HS-5 (cell line): ENCODE results near the gene OR2H1.
"Not testable (repeated sequence)": the region's sequence is repeated elsewhere in the genome, so short reads cannot be mapped to it uniquely, and the experiment has no call there.

Source experiments
- DNase-seq: peaks from one replicate; pipeline ENCODE4 v3.0.0-alpha.2; 2012; ENCODE audit warnings: low read depth

OR2H1 gene

DNA sequence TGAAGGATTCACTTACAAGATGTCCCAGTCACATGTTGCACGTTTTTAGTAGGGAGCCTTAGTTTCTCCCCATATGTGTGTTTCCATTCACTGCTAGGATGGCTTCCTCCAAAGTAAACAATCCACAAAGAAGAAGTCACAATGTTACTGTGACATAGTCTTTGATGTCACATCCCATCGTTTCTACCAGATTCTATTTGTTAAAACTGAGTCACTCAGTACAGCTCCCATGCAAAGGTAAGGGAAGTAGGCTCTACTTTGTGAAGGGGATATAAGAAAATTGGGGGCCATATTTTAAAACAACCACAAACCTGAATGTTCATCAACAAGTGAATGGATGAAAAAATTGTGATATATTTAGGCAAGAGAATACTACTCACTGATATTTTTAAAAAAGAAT is at the start of gene OR2H1, which contains the start of gene OR11A1:
OR2H1 (plus strand) TSS at position 185 of the 400 bp plus-strand sequence. CDS start 4,615 bp downstream, outside the sequence.
OR11A1 (minus strand) TSS at position 101 of the 400 bp plus-strand sequence. CDS start 29,430 bp downstream, outside the sequence.
- no peak for DNase-seq

DNA sequence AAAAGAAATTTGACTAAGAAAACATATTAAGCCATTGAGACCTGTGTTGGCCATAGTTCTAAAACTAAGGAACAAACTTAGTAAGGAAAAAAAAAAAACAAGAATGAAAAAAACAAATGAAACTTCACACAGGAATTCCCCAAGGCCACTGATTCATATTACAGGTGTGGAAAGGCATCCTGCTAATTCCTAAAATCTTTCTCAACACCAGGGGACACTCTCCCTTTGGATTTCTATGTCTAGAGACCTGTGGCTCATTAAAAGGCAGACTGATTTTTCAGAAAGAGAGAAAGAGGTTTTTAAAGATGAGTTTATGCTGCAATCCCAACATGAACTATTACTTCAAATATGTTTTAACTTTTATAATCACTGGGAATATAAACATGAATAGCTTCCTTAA is 42.4 kb upstream of the OR2H1 start, which contains the start of gene OR12D1:
OR12D1 (plus strand) TSS at position 341 of the 400 bp plus-strand sequence.
- DNase-seq, result no peak

DNA sequence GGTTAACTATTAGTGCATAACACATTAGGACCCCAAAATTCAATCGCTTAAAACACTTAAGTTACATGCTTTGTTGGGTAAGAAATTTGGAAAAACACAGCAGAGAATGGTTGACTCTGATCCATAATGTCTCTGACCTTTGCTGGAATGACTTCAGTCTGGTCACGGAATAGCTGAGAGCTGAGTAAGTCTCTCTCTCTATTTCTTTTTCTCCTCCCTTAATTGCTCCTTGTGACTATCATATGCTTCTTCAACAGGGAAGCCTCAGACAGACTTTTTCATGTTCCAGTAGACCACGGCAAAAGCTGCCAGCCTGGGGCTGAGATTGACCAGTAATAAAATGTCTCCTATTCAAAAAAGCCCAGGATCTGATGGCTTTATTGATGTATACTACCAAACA is 37.4 kb upstream of the OR2H1 start:
- peak; percentile 40 for DNase-seq

DNA sequence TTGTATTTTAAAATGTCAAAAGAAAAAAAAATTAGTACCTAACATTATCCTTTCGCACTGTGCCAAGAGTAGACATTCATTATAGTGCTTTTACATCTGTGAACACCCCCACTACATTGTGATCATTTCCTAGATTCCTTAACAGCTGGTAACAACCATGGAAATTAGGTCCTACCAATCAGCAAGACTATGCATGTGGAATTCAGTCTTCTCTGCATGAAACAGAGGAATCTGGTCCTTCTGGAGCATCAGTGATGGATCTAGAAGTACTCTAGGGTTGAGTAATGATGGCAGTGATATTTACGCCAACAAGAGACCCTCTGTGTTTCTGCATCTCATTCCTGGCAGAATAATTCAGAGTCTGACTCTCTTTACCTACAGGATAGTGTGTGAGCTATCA is 32.8 kb upstream of the OR2H1 start:
- DNase-seq, result no peak

DNA sequence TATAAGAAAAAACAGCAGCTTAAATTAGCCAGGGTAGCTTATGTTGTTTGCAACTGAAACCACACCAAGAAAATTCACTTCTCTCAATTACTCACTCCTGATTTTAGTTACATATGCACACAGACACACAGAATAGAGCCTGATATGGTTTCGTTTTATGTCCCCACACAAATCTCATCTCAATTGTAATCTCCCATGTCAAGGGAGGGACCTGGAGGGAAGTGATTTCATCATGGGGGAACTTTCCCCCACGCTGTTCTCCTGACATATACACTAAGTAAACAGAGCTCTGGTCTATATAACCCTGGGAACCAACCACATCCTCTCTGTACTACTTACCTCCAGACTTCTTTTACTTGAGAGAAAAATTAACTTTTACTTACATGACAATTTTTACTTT is 32.4 kb upstream of the OR2H1 start:
- no peak for DNase-seq

DNA sequence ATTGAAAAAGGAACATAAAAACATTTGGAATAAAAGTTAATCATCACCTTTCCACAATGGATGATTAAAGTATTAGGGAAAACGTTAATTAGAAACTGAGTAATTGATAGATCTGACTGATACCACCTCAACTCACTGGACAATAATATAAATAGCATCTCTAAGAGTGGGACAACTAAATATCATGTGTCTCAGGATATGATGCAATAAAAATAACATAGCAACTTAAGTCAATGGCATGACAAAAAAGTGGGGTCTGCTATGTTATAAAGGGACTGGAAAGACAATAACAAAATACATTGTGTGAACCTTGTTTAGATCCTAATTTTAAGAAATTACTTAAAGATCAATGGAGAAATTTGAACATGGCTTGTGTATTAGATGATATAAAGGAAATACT is 31.9 kb upstream of the OR2H1 start:
- DNase-seq, result no peak

DNA sequence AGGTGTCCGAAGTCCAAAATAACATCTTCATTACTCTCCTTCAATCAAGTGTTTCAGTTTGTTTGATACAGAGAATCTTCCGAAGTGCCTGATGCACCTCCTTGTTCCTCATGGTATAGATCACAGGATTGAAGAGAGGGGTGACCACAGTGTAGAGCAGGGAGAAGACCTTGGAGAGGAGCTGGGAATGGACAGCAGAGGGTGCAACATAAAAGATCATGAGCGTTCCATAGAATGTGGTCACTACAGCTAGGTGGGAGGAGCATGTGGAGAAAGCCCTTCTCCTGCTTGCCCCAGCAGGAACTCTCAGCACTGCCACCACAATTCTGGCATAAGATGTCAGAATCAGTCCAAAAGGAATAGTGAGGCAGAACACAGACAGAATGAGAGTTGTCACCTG is 30.3 kb upstream of the OR2H1 start:
- no peak for DNase-seq

DNA sequence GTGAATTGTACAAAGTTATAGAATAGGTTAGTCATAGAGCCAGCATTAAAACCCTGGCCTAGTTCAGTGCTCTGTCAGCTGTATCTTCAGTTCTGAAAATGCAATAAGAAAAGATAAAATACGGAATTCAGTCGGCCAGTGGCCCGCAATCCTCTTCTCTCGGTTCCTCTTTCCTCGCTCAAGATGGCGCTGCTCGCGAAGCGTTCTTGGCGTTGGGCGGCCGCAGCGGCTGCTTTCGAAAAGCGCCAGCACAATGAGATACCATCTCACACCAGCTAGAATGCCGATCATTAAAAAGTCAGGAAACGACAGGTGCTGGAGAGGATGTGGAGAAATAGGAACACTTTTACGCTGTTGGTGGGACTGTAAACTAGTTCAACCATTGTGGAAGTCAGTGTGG is 20.2 kb upstream of the OR2H1 start:
- DNase-seq, result not testable (repeated sequence)

DNA sequence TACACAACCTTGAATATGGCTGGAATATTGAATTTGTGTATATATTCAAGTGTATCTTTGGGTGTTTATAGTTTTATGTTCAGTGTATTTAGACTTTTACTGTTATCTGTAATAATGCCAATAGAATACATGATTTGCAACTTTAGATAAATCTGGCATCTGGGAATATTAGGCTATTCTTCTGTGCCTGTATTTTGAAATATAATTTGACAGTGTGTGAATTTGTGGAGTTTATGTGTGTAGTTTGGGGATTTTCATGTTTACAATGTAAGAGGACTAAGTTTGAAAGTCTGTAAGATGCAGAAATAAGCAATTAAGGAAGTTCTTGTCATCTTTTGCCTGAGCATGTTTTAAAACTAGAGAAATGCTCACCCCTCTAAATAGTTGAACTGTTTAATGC is 17.9 kb upstream of the OR2H1 start, which contains the start of gene OR10C1:
OR10C1 (plus strand) TSS at position 301 of the 400 bp plus-strand sequence. CDS start 710 bp downstream, outside the sequence.
- no peak for DNase-seq

DNA sequence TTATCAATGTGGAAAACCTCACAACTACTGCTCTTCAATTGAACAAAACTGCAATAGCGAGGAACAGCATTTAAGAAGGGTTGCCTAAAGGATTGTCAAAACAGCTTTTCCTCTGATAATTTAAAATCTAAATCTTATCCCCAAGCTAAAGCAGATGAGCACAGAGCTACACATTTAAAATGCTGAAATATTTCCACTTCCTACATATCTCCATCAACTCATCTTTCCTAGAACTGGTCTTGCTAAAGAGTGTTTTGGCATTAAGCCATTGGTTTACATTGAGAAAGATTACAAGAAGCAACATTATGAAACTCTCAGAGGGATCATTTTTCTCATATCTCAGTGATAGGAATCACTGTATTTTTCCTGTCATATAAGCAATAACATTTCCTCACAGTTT is 14.2 kb upstream of the OR2H1 start:
- no peak for DNase-seq

DNA sequence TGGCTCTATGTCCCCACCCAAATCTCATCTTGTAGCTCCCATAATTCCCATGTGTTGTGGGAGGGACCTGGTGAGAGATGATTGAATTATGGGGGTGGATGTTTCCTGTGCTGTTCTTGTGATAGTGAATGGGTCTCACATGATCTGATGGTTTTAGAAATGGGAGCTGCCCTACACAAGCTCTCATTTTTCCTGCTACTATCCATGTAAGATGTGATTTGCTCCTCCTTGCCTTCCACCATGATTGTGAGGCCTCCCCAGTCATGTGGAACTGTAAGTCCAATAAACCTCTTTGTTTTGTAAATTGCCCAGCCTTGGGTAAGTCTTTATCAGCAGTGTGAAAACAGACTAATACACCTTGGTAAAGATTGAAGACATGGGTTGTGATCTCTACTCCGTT is 12.9 kb upstream of the OR2H1 start:
- not testable (repeated sequence) for DNase-seq

DNA sequence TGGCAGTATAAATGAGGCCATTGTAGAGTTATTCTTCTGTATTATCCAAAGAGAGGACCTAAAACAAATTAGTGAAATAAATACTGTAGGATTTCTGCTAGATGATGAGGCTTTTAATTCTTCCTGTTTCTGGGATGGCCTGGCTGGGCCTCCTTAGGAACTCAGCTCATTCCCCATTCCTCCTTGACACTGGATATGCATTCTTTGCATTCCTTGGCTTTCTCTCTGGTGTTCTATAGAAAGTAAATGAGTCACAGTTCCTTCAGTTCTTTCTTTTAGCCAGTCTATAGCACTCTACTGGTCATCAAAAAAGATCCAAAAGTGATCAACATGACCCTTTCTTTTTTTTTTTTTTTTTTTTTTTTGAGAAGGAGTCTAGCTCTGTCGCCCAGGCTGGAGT is 9.3 kb upstream of the OR2H1 start:
- DNase-seq, result peak; percentile 82

DNA sequence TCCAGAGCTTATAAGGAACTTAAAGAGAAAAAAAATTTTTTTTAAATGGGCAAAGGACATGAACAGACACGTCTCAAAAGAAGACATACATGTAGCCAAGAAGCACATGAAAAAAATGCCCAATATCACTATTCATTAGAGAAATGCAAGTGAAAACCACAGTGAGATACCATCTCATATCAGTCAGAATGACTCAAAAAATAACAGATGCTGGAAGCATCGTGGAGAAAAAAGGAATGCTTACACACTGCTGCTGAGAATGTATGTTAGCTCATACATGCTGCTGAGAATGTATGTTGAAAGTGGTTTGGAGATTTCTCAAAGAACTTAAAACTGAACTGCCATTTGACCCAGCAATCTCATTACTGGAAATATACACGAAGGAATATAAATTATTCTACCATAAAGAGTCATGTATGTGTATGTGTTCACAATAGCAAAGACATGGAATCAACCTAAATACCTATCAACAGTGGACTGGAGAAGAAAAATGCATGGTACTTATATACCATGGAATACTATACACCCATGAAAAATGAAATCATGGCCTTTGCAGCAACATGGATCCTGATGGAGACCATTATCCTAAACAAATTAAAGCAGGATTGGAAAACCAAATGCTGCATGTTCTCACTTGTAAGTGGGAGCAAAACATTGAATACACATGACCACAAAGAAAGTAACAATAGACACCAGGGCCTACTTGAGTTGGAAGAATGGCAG is 5.3 kb upstream of the OR2H1 start:
- peak; percentile 84 for DNase-seq

DNA sequence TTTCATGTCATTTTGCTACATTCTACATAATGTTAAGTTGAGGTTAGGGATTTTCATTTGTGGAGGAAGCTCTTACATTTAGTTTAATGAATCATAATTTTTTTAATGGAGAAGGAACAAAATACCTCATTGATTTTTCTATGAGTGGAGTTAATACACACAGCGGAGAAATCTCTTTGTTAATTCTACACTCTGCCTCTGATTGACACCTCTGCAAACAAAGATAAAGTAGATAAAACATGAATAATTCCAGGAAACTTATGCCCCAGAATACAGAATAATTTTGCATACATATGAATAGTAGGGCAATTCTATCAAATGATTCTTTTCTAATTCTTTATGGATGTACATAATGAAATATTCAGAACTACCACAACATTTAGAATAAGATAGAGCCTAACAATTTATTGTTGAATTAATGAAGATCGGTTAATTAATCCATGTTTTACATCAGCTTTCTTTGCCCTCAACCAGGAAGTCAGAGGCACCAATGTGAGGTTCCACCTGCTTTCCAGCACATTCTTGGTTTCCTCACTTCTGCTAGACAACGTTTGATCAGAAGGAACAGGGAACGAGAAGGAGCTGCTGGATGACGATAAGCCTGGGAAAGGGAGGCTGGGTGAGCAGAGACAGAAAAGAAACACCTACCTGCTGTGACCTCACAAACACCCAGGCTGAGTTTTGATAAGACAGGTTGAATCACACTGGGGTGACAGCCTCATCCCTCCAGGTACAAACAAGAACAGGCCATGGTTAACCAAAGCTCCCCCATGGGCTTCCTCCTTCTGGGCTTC is 4.3 kb downstream of the OR2H1 start:
- DNase-seq, result no peak

DNA sequence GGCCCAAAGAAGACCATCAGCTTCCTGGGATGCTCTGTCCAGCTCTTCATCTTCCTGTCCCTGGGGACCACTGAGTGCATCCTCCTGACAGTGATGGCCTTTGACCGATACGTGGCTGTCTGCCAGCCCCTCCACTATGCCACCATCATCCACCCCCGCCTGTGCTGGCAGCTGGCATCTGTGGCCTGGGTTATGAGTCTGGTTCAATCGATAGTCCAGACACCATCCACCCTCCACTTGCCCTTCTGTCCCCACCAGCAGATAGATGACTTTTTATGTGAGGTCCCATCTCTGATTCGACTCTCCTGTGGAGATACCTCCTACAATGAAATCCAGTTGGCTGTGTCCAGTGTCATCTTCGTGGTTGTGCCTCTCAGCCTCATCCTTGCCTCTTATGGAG is 5.1 kb downstream of the OR2H1 start:
- DNase-seq, result no peak

DNA sequence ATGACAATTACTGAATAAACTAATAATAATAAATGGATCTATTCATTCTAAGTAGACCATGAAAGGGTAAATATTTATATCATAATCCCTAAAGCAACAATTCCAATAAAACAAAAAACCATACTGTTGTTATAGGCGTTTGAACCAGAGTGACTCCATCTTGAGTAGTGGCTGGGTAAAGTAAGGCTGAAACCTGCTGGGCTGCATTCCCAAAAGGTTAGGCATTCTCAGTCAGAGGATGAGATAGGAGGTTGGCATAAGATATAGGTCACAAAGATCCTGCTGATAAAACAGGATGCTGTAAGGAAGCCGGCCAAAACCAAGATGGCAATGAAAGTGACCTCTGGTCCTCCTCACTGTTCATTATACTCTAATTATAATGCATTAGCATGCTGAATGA is 8.3 kb downstream of the OR2H1 start:
- DNase-seq, result no peak

DNA sequence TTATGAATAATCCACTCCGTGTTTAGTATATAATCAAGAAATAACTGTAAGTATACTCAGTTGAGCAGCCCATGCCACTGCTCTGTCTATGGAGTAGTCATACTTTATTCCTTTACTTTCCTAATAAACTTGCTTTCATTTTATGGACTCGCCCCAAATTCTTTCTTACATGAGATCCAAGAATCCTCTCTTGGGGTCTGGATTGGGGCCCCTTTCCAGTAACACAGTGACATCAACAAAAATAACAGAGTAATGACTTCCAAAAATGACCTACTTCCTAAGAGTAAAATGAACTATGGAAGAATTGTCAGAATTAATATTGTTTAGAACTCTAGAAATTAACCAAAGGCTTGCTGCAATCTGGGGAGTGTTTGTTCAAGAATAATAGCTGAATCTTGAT is 8.8 kb downstream of the OR2H1 start:
- DNase-seq, result no peak

DNA sequence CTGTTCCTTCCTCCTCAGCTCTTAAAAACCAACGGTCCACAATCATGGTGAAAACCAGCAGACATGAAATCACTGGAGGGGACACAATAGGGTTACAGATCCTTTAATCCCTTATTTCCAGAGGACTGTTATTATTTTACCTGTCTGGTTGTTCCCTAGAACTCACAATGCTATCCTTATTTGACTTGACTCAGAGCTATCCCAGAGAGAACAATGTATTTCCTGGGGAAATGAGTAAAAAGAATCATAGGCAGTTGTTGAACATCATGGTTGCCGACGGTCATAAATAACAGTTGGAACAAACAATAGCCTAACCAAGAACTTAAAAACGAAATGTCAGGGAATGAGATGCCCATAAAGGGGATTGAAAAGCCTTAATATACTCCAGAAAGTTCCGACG is 9.3 kb downstream of the OR2H1 start:
- no peak for DNase-seq

DNA sequence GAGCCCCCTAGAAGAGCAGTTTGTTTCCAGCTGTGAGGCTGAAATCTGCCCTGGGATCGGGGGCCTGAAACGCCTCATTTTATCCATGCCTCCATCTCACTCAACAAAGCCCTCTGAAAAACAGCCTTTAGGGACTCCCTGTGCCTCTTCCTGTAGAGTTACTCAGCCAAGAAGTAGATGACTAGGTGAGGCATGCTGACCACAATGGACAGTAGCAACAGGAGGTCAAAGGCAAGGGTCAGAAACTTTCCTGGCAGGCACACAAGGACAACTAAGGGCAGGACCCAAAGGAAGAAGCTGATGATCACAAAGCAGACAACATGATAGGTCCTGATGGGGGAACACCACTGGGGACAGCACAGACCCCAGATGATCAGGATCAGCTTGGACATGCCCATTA is 18.0 kb downstream of the OR2H1 start:
- no peak for DNase-seq

DNA sequence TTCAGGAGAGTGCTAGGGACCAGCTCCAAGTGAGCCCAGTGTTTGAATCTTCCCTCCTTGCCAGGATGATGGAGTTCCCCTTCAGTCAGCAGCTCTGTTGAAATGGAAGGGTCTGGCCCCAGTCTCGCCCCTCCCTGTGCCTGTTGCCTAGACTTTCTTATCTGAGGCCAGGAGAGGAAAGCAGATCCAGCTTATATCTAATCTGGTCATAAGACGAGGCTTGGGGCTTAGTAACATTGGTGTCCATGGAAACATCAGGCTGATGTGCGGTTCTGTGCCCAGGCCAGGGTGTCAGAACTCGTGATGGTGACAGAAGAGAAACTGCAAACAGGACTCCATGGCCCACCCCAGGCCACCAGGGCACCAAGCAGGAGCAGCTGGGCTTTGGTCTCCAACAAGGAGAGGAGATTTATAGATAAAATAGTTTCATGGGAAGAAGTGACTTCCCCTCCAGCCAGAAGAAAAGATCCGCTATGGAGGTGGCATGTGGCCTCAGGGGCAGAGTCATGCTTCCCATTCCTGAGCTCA is 21.0 kb downstream of the OR2H1 start:
- DNase-seq, result no peak

DNA sequence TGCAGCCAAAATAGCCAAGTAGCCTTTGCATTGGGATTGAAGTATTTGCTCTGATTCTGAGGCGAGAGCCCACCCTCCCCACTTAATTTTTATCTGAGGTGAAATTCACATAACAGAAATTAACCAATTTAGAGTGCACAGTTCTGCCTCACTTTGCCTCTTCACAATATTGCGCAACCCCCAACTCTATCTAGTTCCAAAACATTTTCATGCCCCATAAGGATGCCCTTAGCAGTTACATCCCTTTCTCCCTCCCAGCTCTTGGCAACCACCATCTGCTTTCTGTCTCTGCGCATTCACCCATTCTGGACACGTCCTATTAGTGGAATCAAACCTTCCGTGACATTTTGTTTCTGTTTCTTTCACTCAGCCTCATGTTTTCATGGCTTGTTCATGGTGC is 21.8 kb downstream of the OR2H1 start:
- DNase-seq, result no peak

DNA sequence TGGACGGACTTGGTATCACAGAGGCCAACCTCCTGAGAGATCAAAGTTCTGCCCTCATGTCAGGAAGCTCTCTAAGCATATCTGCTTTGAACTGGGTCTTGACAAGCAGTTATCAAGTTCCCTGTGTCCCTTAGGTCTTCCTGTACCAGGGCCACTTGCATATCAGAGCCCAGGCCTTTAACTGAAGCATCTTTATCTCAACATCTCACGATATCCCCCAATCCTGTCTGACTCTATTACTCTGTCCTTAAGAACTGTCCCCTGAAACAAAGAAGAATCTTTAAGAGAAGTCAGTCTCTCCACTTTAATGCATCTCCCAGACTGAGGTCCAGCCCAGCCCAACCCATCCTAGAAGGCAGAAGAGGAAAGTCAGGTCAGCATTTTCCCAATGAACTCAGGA is 22.6 kb downstream of the OR2H1 start:
- no peak for DNase-seq

DNA sequence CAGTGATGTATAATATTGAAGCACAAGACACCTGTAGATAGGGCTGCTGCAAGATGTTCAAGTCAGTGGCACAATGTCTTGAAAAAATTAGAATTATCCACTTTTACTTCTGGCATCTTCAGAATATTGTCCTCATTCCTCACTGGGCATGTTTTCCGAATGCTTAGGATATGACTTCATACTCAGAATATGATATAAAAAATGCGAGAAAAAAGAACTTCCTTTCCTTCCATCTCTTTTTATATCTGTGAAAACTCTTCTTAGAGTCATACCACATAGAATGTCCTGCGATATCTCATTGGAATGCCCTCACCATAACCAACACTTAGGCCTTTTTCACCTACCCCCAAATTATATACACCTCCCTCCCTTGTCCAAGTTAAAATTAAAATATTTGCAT is 26.2 kb downstream of the OR2H1 start:
- peak; percentile 30 for DNase-seq
